HCT116 (cell line): Measurements from ENCODE around the gene CEBPA. TPM values are rescaled to one million over a fixed set of nuclear protein-coding genes. Genes with fewer than 3 reads are reported as not detected.

Experiments
- ATAC-seq: fragments of 200-7000 bp; cut with Tn5 transposase; 2 replicates; pipeline ENCODE4 v1.9.1; 2020; ENCODE audit warnings: mild to moderate bottlenecking, moderate library complexity
- BruUV-seq: library from RNA; stranded (reverse); fragments of 400-500 nt; replicated peaks from 2 replicates; lab custom pipeline; 2021; lab: Mats Ljungman, UMichigan
- CTCF ChIA-PET: fragments of 300-600 bp; sonication (Branson Sonifier 250); formaldehyde crosslinking; loops from one replicate; lab custom pipeline; 2021; ENCODE audit warnings: antibody characterized with exemption; lab: Charles Lee
- POLR2A ChIA-PET: fragments of 300-600, 350-600 bp; sonication (Branson Sonifier 250); formaldehyde crosslinking; loops from one replicate; lab custom pipeline; 2021; ENCODE audit warnings: antibody characterized with exemption; lab: Charles Lee
- RAD21 ChIA-PET, 2 experiments: fragments of 300-600 bp; sonication (Branson Sonifier 250); formaldehyde crosslinking; loops; one replicate each; lab custom pipeline; 2023; ENCODE audit warnings: low total read pairs in 2 of 2; ENCODE audit not compliant: uncharacterized antibody in 2 of 2, unreplicated experiment in 2 of 2, low non-redundant PET in 1 of 2; lab: Charles Lee
- DNase-seq: peaks from one replicate; pipeline ENCODE4 v3.0.0-alpha.2; 2010; ENCODE audit warnings: low read depth, low spot score
- H2AFZ ChIP-seq: fragments of 200-600 bp; shearing (Covaris generic), sonication (generic); 2 replicates; pipeline ENCODE4 v1.6.1; 2017; ENCODE audit warnings: low read depth, mixed run types, mixed read lengths, antibody characterized with exemption, low read length; ENCODE audit not compliant: poor library complexity, severe bottlenecking
- H3K27ac ChIP-seq: 2 replicates; pipeline ENCODE4 v1.5.1; 2012; ENCODE audit warnings: low read depth, low read length
- H3K27me3 ChIP-seq: fragments of 200-600 bp; sonication (generic); 2 replicates; pipeline ENCODE4 v1.6.1; 2016; ENCODE audit warnings: mixed run types, low read length, mixed read lengths; ENCODE audit not compliant: insufficient read depth
- H3K36me3 ChIP-seq, 2 experiments: fragments of 200-500 bp in 1 of 2; fragments of 200-600 bp in 1 of 2; sonication (Bioruptor generic) in 1 of 2; sonication (generic) in 1 of 2; 2 replicates each; pipeline versions ENCODE4 v1.5.1 to v1.6.1; 2014 to 2016; ENCODE audit warnings: low read length in 2 of 2, inconsistent platforms in 1 of 2, mixed read lengths in 1 of 2, mixed run types in 1 of 2; ENCODE audit not compliant: insufficient read depth in 2 of 2, control insufficient read depth in 1 of 2
- H3K4me1 ChIP-seq, 2 experiments: fragments of 200-600 bp in 1 of 2; sonication (generic) in 1 of 2; 2 replicates each; pipeline versions ENCODE4 v1.5.1 to v1.6.1; 2012 to 2017; ENCODE audit warnings: low read length in 2 of 2, inconsistent platforms in 1 of 2, mild to moderate bottlenecking in 1 of 2, mixed read lengths in 1 of 2, mixed run types in 1 of 2, moderate library complexity in 1 of 2; ENCODE audit not compliant: insufficient read depth in 2 of 2, control insufficient read depth in 1 of 2
- H3K4me2 ChIP-seq: fragments of 200-600 bp; sonication (generic); 2 replicates; pipeline ENCODE4 v1.6.1; 2017; ENCODE audit warnings: mixed run types, low read length, mixed read lengths
- H3K4me3 ChIP-seq, 2 experiments: fragments of 200-600 bp in 1 of 2; sonication (generic) in 1 of 2; replicated peaks in 1 of 2; 2 replicates each; pipeline ENCODE4 v1.5.1; 2011 to 2016; ENCODE audit warnings: low read length in 2 of 2, control low read depth in 1 of 2, low read depth in 1 of 2, mild to moderate bottlenecking in 1 of 2, mixed read lengths in 1 of 2, mixed run types in 1 of 2
- H3K79me2 ChIP-seq: fragments of 200-600 bp; sonication (generic); 2 replicates; pipeline ENCODE4 v1.6.1; 2017; ENCODE audit warnings: mild to moderate bottlenecking, mixed run types, low read length, moderate library complexity, mixed read lengths; ENCODE audit not compliant: insufficient read depth
- H3K9ac ChIP-seq: fragments of 200-600 bp; sonication (generic); 2 replicates; pipeline ENCODE4 v1.6.1; 2016; ENCODE audit warnings: low read length, mixed read lengths
- H3K9me2 ChIP-seq: fragments of 200-600 bp; sonication (generic), shearing (Covaris generic); 2 replicates; pipeline ENCODE4 v1.6.1; 2017; ENCODE audit warnings: mixed run types, mild to moderate bottlenecking, moderate library complexity; ENCODE audit not compliant: insufficient read depth
- H3K9me3 ChIP-seq, 2 experiments: fragments of 200-500 bp in 1 of 2; fragments of 200-600 bp in 1 of 2; sonication (Bioruptor generic) in 1 of 2; sonication (generic) in 1 of 2; 2 replicates each; pipeline ENCODE4 v1.6.1; 2014 to 2017; ENCODE audit warnings: low read length in 2 of 2, mixed read lengths in 2 of 2, inconsistent platforms in 1 of 2, low read depth in 1 of 2, mild to moderate bottlenecking in 1 of 2, mixed run types in 1 of 2, moderate library complexity in 1 of 2; ENCODE audit not compliant: control insufficient read depth in 1 of 2, insufficient read depth in 1 of 2
- H4K20me1 ChIP-seq: fragments of 200-600 bp; sonication (generic), shearing (Covaris generic); 2 replicates; pipeline ENCODE4 v1.6.1; 2017; ENCODE audit warnings: mixed run types, mild to moderate bottlenecking, moderate library complexity; ENCODE audit not compliant: insufficient read depth
- CBX3 ChIP-seq: IDR thresholded peaks from 2 replicates; pipeline ENCODE4 v1.6.1; 2012; ENCODE audit warnings: low read depth
- CEBPB ChIP-seq: IDR thresholded peaks from 2 replicates; pipeline ENCODE4 v1.6.1; 2012; ENCODE audit warnings: low read depth
- CTCF ChIP-seq, 3 experiments: fragments of 200-600 bp in 1 of 3; sonication (generic) in 1 of 3; IDR thresholded peaks in 2 of 3; conservative IDR thresholded peaks in 1 of 3; 2 replicates each; pipeline ENCODE4 v1.5.1; 2012 to 2017; ENCODE audit warnings: low read depth in 2 of 3, low read length in 2 of 3, antibody characterized with exemption in 1 of 3, borderline replicate concordance in 1 of 3, control low read depth in 1 of 3, mild to moderate bottlenecking in 1 of 3, mixed read lengths in 1 of 3, mixed run types in 1 of 3, moderate library complexity in 1 of 3; ENCODE audit not compliant: insufficient read depth in 1 of 3
- EGR1 ChIP-seq: IDR thresholded peaks from 2 replicates; pipeline ENCODE4 v1.6.1; 2012; ENCODE audit warnings: low read depth
- ELF1 ChIP-seq: IDR thresholded peaks from 2 replicates; pipeline ENCODE4 v1.6.1; 2012; ENCODE audit warnings: low read depth, borderline replicate concordance
- EZH2phosphoT487 ChIP-seq: fragments of 200-600 bp; IDR thresholded peaks from 2 replicates; pipeline ENCODE4 v1.6.1; 2018; ENCODE audit warnings: antibody characterized with exemption, borderline replicate concordance
- FOSL1 ChIP-seq: IDR thresholded peaks from 2 replicates; pipeline ENCODE4 v1.6.1; 2012; ENCODE audit warnings: low read depth
- JUND ChIP-seq: IDR thresholded peaks from 2 replicates; pipeline ENCODE4 v1.6.1; 2012
- POLR2AphosphoS5 ChIP-seq: IDR thresholded peaks from 2 replicates; pipeline ENCODE4 v1.6.1; 2011; ENCODE audit warnings: mild to moderate bottlenecking, low read depth, low read length, moderate library complexity
- RAD21 ChIP-seq: IDR thresholded peaks from 2 replicates; pipeline ENCODE4 v1.6.1; 2012; ENCODE audit warnings: low read depth, mild to moderate bottlenecking
- REST ChIP-seq: IDR thresholded peaks from 2 replicates; pipeline ENCODE4 v1.6.1; 2012; ENCODE audit warnings: low read depth
- SIN3A ChIP-seq: IDR thresholded peaks from 2 replicates; pipeline ENCODE4 v1.6.1; 2012; ENCODE audit warnings: low read depth
- SP1 ChIP-seq: IDR thresholded peaks from 2 replicates; pipeline ENCODE4 v1.6.1; 2012; ENCODE audit warnings: low read depth
- SRF ChIP-seq: IDR thresholded peaks from 2 replicates; pipeline ENCODE4 v1.6.1; 2012; ENCODE audit warnings: low read depth
- TCF7L2 ChIP-seq: IDR thresholded peaks from 2 replicates; pipeline ENCODE4 v1.7.0; 2011; ENCODE audit warnings: borderline replicate concordance, inconsistent platforms; ENCODE audit not compliant: insufficient read depth, insufficient read length; ENCODE audit errors: extremely low read depth
- YY1 ChIP-seq: IDR thresholded peaks from 2 replicates; pipeline ENCODE4 v1.6.1; 2011; ENCODE audit warnings: low read length, low read depth, moderate library complexity, mild to moderate bottlenecking; ENCODE audit not compliant: insufficient replicate concordance; ENCODE audit errors: extremely low read depth
- ZFX ChIP-seq: fragments of 450-650 bp; IDR thresholded peaks from 2 replicates; pipeline ENCODE4 v1.6.1; 2017
- ZNF274 ChIP-seq: fragments of 200-500 bp; sonication (Bioruptor generic); IDR thresholded peaks from 2 replicates; pipeline ENCODE4 v1.6.1; 2014; ENCODE audit warnings: mild to moderate bottlenecking, low read depth, low read length, inconsistent platforms
- intact Hi-C: fragments of 100-400 bp; cut with micrococcal nuclease; formaldehyde crosslinking; loops from 2 replicates; pipeline ENCODE4 v1.10.0; 2022
- total RNA-seq: library from RNA; stranded (reverse); gene quantifications from one replicate; pipeline ENCODE4 v1.2.1, GENCODE V29; 2021; ENCODE audit not compliant: unreplicated experiment
- TF ChIP-seq, protein P1 (sequence below): IDR thresholded peaks from 2 replicates; pipeline ENCODE4 v1.6.1; 2012

The CEBPA gene
- total RNA-seq, 1 experiment from 2014 or later, result 7.0 TPM

- intact Hi-C loops, result no loop called here
- ATAC-seq, result no peak
Observed at GRCh38 chr19:33306853-33307792, 4.8 kb upstream of the CEBPA start.

More at GRCh38 chr19:33306853-33307792, 4.8 kb upstream of the CEBPA start:
- H3K9me3 ChIP-seq, result no peaks in the 10 kb centered on the region
- DNase-seq, result no peak
- no peaks in the 10 kb centered on the region for H3K9me2 ChIP-seq
- H3K4me1 ChIP-seq, result peaks cover 9 to 16% of the 10 kb centered on the region in 2 experiments; a peak in 2 of 4 replicates
- RAD21 ChIA-PET, result no interaction called here
- no TSS peak for BruUV-seq
- TF ChIP-seq REST, result no peak
- TF ChIP-seq POLR2AphosphoS5, result no peak
- no peak for TF ChIP-seq ZFX
- TF ChIP-seq ZNF274, result no peak
- no peak for TF ChIP-seq EGR1
- no peak for TF ChIP-seq YY1
- TF ChIP-seq CEBPB, result no peak
- no peak for TF ChIP-seq SIN3A
- no peak for TF ChIP-seq ELF1
- no peak for TF ChIP-seq TCF7L2
- TF ChIP-seq CBX3, result no peak
- no peak for TF ChIP-seq JUND
- TF ChIP-seq, protein P1, sequence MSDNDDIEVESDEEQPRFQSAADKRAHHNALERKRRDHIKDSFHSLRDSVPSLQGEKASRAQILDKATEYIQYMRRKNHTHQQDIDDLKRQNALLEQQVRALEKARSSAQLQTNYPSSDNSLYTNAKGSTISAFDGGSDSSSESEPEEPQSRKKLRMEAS, result no peak
- TF ChIP-seq RAD21, result no peak
- no peak for TF ChIP-seq EZH2phosphoT487
- TF ChIP-seq FOSL1, result no peak
- TF ChIP-seq CTCF (IDR thresholded peaks at IDR 0.05 in 2 of 3, conservative IDR thresholded peaks at IDR 0.05 in 1 of 3; ENCODE audit: borderline replicate concordance in 1 of 3, insufficient read depth in 1 of 3, low read depth in 2 of 3, low read length in 2 of 3), result no peak
- no peak for TF ChIP-seq SRF
- TF ChIP-seq SP1, result no peak
- CTCF ChIA-PET, result no interaction called here
- H3K27me3 ChIP-seq, result no peaks in the 10 kb centered on the region
- no peaks in the 10 kb centered on the region for H3K79me2 ChIP-seq
- POLR2A ChIA-PET, result no interaction called here
- H2AFZ ChIP-seq, result no peak overlapping the region
- no peak overlapping the region for H3K27ac ChIP-seq
- H3K9ac ChIP-seq, result no peak overlapping the region
- no peak overlapping the region for H3K4me2 ChIP-seq
- H3K4me3 ChIP-seq, result no peak overlapping the region
- no peaks in the 10 kb centered on the region for H4K20me1 ChIP-seq
- no peaks in the 10 kb centered on the region for H3K36me3 ChIP-seq
